Pulmonary artery endothelial cell (primary cell): Measurements from ENCODE around the gene LRRC25. TPM values are rescaled to one million over a fixed set of nuclear protein-coding genes. Genes with fewer than 3 reads are reported as not detected.
"Not testable (repeated sequence)": the region's sequence is repeated elsewhere in the genome, so short reads cannot be mapped to it uniquely, and the experiment has no call there.

Source experiments
- DNase-seq: peaks from one replicate; pipeline ENCODE4 v3.0.0-alpha.2; 2011; ENCODE audit warnings: low read depth, low spot score
- total RNA-seq: library from RNA; depleted of rRNA; stranded (reverse); fragments of >200 nt; gene quantifications from 2 replicates; pipeline ENCODE4 v1.2.3, GENCODE V29; 2014

Gene LRRC25
- total RNA-seq, 1 donor from 2014 or later, result not detected

DNA sequence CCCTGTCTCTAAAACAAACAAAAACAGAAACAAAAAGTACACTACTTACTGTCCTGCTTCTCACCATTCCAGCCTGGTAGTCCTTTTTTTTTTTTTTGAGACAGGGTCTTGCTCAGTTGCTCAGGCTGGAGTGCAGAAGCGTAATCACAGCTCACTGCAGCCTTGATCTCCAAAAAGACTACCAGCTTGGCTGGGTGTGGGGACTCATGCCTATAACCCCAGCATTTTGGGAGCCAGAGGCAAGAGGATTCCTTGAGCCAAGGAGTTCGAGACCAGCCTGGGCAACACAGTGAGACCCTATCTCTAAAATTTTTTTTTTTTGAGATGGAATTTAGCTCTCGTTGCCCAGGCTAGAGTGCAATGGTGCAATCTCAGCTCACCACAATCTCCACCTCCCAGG lies 16.6 kb downstream of the LRRC25 start:
- DNase-seq, result no peak

DNA sequence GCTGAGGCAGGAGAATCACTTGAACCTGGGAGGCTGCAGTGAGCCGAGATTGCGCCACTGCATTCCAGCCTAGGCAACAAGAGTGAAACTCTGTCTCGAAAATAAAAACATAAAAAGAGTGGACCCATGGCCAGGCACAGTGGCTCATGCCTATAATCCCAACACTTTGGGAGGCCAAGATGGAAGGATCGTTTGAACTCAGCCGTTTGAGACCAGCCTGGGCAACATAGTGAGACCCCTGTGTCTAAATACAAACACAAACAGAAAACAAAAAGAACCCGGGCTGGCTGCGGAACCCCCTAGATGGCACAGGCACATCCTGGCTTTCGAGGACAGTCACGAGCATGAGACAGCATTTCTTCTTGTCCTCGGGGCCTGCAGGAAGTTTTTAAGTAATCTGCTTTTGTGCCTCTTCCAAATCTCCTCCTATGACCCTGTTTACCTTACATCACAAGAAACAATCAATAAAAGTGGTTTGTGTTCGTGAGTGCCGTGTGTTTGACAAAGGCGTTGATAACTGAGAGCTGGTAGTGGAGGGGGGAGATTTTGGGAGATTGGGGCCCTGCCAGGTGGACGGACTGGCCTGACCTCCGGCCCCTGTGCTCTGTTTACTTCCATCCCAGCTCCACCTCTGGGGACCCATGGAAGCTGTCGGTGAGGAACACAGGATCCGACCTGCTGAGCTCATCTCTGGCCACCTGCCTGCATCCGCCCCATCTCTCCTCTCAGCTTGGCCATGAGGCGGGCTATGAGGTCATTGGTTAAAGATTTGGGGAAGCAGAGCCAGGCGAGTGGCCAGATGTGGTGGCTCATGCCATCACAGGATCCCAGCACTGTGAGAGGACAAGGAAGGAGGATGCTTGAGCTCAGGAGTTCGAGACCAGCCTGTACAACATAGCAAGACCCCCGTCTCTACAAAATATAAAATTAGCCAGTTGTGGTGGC lies 17.3 kb downstream of the LRRC25 start:
- DNase-seq, result no peak

DNA sequence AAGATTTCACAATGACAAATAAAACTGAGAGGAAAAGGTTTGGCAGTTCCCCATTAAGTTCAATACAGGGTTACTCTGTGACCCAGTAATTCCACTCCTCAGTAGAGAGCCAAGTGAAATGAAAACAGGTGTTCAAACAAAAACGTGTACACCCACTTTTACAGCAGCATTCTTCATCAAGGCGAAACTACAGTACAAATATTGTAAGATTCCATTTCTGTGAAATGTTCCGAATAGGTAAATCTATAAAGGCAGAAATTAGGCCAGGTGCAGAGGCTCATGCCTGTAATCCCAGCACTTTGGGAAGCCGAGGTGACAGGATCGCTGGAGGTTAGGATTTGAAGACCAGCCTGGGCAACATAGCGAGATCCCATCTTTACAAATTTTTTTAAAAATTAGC lies 20.4 kb downstream of the LRRC25 start:
- DNase-seq, result no peak

DNA sequence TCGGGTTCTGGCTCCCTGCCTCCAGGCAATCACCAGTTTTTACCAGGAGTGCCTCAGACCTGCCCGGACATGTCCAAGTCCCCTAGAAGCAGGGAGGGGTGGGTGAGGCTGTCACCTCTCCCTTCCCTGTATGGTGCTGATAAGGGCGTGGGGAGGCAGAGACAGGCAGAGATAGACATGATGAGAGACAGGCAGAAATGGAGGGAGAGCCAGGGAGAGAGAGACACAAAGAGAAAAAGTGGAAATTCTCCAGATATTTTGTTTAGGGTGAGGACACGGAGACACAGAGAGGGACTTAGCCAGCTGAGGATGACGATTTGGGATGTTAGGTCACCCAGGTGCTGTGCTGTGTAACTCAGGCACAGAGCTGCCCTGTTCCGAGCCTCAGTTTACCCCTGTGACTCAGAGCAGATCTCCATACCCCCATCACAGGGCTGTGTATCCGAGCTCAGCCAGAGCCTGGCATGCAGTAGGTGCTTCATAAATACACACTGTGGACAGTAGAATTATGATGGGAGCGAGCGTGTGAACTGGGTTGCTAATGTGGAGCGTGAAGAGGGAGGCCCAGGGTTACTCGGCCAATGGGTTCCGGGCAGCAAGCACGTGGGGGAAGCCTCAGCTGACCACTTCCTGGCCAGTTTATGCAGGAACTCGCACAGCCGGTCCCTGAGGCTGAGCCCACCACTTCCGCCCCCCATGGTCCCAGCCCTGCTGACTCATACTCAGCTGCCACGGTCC lies 23.4 kb downstream of the LRRC25 start:
- peak; percentile 97 for DNase-seq

DNA sequence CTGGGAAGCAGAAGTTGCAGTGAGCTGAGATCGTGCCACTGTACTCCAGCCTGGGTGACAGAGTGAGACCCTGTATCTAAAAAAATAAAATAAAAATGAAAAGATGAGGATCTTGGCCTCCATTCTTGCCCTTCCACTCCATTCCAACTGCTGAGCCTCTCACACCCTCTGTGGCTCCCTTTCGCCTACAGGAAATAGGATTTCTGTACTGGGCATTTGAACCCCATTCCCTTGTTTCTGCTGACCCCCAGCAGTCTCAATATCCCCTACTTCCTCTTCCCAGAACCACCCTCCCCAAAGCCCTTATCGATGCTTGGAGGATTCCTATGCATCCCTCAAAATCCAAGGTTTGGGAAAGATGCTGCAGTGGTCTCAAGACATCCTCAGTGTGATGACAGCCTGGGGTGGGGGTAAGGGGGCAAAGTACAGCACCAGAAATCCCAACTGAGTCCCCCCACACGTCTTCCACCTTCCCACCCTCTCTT lies 24.0 kb downstream of the LRRC25 start:
- no peak for DNase-seq

DNA sequence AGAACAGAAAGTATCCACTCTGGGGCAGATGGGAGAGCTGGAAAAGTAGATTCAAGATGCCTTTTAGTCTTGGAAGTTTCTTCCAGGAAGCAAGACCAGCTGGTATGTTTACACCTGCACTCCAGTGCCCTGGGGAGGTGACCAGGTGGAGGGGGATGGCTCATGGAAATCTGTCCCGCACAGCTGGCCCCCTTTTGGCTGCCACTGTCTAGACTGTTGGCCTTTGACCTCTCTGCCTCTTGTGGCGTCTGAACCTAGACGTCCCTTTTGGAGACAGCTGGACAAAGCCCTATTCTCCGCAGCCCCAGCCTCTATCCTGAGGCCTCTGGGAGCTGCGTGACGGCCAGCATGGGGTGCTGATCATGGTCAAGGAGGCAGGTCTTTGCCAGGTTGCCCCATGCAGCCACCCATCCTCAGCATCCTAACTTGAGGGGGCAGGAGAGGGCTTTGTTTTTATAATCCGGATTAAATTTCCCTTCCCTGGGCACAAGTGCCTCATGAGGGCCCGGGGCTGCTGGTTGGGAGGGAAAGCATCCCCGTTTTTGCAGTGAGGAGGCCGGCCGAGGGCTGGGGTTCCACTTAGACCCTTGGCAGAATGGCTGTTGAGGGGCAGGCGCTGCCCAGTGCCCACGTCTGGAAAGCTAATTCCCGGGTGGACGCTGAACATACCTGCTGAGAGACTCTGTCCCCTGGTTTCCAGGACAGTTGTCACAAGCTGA lies 28.8 kb downstream of the LRRC25 start:
- no peak for DNase-seq

DNA sequence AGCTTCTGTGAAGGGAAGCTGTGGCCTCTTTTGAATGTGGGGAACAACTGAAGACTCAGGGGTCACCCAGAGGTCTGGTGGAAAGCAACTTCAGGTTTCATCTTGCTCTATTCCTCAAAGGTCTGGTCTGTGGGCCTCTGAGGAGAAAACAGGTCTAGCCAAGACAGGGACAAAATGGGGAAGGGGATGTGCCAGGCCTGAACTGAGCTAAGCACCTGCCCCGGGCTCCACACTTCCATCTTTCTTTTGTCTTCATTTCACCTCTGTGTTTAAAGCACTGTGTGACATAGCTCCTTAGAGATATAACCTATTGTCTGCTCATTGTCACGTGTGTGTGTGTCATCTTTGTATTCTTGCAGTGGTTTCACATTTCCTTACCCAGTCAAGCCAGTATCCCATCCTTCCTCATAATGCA lies 31.4 kb downstream of the LRRC25 start:
- DNase-seq, result no peak

DNA sequence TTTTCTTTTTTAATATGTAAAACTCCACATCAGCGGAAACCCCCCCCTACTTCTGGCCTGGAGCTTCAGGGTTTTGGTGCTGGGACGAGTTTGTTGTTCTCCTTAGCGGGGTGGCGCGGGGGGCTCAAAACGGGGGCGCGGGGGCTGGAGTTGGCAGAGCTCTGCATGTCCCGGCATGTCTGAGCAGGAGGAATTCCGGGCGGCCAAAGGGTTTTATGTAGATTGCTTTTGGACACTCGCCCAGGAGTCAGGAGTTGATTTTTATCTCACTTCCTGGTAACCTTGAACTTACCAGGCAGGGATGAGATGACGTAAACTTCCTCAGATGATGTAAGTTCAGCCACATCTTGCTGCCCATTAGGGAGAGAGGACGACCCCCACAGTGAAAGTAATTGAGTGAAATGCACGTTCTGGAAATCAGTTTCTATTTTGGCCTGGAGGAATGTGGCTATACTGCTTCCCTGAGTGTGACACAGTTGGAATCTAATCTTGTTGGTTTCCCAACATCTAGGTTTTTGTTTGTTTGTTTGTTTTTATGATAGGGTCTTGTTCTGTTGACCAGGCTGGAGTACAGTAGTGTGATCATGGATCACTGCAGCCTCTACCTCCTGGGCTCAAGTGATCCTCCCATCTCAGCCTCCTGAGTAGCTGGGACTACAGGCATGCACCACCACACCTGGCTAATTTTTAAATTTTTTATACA lies 32.4 kb downstream of the LRRC25 start:
- peak; percentile 99 for DNase-seq

DNA sequence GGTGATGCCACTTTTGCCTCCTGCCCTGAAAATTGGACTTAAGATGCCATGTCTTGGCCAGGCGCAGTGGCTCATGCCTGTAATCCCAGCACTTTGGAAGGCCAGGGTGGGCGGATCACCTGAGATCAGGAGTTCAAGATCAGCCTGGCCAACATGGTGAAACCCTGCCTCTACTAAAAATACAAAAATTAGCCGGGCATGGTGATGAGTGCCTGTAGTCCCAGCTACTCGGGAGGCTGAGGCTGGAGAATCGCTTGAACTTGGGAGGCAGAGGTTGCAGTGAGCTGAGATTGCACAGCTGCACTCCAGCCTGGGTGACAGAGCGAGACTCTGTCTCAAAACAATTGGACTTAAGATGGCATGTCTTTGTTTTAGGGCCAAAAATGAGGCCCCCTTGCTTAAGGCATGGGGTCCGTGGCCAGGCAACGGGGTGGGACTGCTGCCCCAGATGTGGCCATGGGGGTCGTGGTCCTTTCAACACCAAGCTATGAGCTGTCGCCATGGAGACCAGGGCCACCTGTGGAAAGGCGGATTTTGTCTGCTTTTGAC lies 33.1 kb downstream of the LRRC25 start:
- not testable (repeated sequence) for DNase-seq

DNA sequence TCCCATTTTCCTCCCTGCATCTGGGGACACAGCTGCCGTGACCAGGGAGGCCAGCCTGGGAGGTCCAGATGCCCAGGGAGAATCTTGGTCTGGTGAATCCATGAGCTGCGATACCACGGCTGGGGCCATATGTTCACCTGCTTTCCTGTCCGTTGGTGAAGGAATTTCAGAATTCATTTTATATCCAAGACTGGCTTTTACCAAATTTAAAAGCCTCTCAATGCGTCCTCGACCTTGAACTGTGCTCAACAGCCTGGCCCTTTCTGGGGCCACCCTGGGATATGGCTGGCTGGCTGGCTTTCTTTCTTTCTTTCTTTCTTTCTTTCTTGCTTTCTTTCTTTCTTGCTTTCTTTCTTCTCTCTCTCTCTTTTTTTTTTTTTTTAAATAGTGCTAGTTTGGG lies 33.6 kb downstream of the LRRC25 start:
- DNase-seq, result no peak

DNA sequence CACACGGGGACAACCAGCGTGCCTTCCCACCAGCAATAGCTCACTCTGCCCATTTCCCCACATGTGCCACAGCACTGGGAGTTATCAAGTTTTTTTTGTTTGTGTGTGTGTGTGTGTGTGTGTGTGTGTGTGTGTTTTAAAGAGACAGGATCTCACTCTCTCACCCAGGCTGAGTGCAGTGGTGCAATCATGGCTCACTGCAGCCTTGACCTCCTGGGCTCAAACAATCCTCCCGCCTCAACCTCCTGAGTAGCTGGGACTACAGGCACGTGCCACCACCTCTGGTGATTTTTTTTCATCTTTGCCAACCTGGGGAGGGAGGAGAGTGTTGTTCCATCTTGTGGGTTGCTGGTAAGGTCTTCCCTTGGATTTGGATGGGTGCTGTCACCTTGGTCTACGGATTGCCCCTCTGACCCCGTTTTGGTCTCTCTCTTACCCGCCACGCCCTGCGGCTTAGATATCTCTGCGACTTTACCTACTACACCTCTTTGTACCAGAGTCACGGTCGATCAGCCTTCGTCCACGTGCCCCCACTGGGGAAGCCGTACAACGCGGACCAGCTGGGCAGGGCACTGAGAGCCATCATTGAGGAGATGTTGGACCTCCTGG lies 34.4 kb downstream of the LRRC25 start:
- no peak for DNase-seq

DNA sequence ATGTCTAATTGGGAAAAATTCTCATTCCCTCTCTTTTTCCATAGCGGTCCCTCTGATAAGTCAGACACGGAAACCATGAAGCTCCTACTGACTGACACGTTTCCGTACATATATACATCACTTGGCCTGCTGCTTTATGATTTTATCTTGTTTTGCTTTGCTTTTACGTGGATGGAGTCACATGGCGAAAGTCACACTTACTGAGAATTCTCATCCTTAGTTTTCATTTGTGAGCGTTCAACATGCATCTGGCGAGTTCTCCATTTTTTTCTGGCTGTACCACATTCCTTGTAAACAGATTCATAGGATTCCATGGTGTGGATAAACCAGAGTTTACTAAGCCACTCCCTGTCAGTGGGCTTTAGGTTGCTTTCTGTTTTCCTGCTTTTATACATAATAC lies 35.8 kb downstream of the LRRC25 start:
- DNase-seq, result no peak

DNA sequence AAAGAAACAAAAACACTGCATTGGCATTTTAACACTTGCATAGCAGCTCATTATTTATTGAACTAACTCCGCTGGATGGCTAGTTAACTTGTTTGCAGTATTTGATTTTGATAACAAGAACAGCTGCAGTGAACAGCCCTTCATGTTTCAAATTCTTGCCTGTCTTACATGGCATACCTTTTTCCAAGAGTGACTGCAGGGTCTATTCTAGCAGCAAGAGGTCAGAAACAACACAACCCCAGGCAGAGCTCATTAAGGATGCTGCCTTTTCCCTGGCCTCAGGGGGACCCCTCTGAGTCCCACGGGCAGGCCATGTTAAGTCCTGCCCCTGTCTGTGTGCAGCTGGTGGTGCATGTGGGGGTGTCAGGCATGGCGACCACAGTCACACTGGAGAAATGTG lies 40.4 kb downstream of the LRRC25 start:
- DNase-seq, result no peak

DNA sequence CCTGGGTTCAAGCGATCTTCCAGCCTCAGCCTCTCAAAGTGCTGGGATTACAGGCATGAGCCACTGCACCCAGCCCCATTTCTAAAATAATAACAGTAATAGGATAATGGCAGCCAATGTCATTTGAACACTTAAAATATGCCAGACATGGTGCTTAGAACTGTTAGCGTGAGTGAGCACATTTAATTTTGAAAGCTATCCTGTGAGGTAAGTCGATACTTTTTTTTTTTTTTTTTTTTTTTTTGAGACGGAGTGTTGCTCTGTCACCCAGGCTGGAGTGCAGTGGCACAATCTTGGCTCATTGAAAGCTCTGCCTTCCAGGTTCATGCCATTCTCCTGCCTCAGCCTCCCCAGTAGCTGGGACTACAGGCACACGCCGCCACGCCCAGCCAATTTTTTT lies 42.7 kb downstream of the LRRC25 start:
- DNase-seq, result not testable (repeated sequence)

DNA sequence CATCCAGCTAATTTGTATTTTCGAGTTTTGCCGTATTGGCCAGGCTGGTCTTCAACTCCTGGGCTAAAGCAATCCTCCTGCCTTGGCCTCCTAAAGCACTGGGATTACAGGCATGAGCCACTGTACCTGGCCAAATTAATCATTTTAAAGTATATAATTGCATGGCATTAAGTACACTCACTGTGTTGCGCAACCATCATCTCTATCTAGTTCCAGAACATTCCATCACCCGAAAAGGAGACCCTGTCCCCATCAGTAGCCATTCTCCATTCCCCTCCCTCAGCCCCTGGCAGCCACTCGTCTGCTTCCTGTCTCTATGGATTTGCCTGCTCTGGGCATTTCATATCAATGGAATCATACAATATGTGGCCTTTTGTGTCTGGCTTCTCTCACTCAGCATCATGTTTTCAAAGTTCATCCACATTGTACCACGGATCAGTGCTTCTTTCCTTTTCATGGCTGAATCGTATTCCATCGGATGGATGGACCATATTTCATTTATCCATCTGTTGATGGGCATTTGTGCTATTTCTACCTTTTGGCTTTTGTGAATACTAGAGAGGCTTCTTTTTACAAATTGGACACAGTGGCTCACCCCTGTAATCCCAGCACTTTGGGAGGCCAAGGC lies 43.9 kb downstream of the LRRC25 start:
- DNase-seq, result no peak

DNA sequence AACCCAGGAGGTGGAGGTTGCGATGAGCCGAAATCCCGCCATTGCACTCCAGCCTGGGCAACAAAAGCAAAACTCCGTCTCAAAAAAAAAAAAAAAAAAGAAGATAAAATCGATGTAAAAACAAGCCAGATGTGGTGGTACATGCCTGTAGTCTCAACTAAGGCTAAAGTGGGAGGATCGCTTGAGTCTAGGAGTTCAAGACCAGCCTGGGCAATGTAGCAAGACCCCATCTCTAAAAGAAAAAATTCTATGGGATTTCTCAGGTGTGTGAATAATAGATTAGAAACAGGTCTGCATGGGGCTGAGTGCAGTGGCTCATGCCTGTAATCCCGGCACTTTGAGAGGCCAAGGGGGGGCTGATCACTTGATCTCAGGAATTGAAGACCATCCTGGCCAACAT lies 45.9 kb downstream of the LRRC25 start:
- no peak for DNase-seq

DNA sequence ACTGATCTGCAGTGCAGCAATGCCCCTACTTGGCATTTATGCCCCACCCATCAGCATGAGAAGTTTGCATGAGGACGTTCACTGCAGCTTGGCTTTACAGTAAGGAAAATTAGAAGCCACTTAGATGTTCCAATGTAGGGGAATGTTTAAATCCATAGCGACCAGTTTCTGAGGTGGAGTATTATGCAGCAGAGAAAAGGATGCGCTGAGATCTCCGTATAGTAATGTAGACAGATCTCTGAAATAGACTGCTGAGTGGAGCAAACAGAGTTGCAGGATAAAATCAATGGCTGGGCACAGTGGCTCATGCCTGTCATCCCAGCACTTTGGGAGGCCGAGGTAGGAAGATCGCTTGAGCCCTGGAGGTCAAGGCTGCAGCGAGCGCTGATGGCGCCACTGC lies 46.9 kb downstream of the LRRC25 start:
- DNase-seq, result no peak

DNA sequence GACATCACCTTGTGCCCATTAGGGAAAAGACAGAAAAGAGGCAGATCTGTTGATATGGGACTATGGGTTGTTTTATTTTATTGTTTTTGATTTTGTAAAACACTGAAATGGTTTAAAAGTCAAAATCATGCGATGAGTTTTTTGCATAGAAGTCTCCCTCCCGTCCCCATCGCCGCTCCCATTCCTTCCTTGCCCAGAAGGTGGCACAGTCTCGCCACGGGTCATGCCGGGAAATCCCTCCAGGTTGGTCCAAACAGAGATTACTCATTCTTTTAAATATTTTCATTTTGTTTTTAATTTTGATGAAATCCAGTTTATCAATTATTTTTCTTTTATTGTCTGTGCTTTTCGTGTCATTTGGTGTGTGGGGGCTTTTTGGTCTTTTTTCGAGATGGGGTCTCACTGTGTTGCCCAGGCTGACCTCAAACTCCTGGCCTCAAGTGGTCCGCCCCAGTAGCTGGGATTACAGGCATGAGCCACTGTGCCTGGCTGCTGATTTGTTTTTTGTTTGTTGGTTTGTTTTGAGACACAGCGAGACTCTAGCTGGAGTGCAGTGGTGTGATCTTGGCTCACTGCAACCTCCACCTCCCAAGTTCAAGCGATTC lies 47.8 kb downstream of the LRRC25 start:
- DNase-seq, result no peak

DNA sequence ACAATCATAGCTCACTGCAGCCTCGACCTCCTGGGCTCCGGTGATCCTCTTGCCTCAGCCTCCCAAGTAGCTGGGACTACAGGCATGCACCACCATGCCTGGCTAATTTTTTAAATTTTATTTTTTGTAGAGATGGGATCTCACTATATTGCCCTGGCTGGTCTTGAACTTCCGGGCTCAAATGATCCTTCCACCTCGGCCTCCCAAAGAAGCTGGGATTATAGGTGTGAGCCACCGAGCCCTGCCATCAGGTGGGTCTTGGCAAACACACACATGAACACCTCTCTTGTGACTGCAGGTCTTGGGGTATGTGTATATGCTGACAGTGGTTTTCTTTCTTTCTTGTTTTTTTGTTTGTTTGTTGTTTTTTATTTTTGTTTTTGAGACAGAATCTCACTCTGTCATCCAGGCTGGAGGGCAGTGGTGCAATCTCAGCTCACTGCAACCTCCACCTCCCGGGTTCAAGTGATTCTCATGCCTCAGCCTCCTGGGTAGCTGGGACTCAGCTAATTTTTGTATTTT lies 48.5 kb downstream of the LRRC25 start:
- not testable (repeated sequence) for DNase-seq
